Measurements from ENCODE around the gene RAC3.

RAC3 gene

GRCh38 chr17:82058855-82059249, 27.4 kb downstream of the RAC3 start:
- Histone ChIP-seq H3K4me3 (ENCODE audit: low read depth, low read length) (no peak overlapping the region), H3K4me1 (no peaks in the 10 kb centered on the region), H3K27me3 (no peaks in the 10 kb centered on the region), H3K9me3 (no peaks in the 10 kb centered on the region), H3K36me3 (peaks cover 94% of the 10 kb centered on the region)
- TF ChIP-seq CTCF (IDR thresholded peaks at IDR 0.05; ENCODE audit: low read depth, low read length) = no peak
- no peak for DNase-seq

- Histone ChIP-seq H3K27me3 (no peaks in the 10 kb centered on the region), H3K4me1 (no peaks in the 10 kb centered on the region), H3K4me3 (ENCODE audit: low read depth, low read length) (no peak overlapping the region), H3K36me3 (peaks cover 94% of the 10 kb centered on the region), H3K9me3 (no peaks in the 10 kb centered on the region)
- TF ChIP-seq CTCF (IDR thresholded peaks at IDR 0.05; ENCODE audit: low read depth, low read length) = no peak
- no peak for DNase-seq
These were observed 28.0 kb downstream of the RAC3 start for GRCh38 chr17:82059272-82060000.

- Histone ChIP-seq H3K4me1 (no peaks in the 10 kb centered on the region), H3K4me3 (ENCODE audit: low read depth, low read length) (no peak overlapping the region), H3K36me3 (peaks cover 90% of the 10 kb centered on the region), H3K27me3 (no peaks in the 10 kb centered on the region), H3K9me3 (no peaks in the 10 kb centered on the region)
- no peak for DNase-seq
- no peak for TF ChIP-seq CTCF (IDR thresholded peaks at IDR 0.05; ENCODE audit: low read depth, low read length)
These were observed 28.5 kb downstream of the RAC3 start for GRCh38 chr17:82060001-82060380.

GRCh38 chr17:82060614-82061013, 29.1 kb downstream of the RAC3 start:
- Histone ChIP-seq H3K36me3 (peaks cover 86% of the 10 kb centered on the region), H3K4me3 (ENCODE audit: low read depth, low read length) (no peak overlapping the region), H3K9me3 (no peaks in the 10 kb centered on the region), H3K4me1 (no peaks in the 10 kb centered on the region), H3K27me3 (no peaks in the 10 kb centered on the region)
- no peak for DNase-seq
- no peak for TF ChIP-seq CTCF (IDR thresholded peaks at IDR 0.05; ENCODE audit: low read depth, low read length)

GRCh38 chr17:82061047-82061925, 29.8 kb downstream of the RAC3 start:
- no peak for TF ChIP-seq CTCF (IDR thresholded peaks at IDR 0.05; ENCODE audit: low read depth, low read length)
- Histone ChIP-seq H3K27me3 (no peaks in the 10 kb centered on the region), H3K9me3 (no peaks in the 10 kb centered on the region), H3K4me1 (no peaks in the 10 kb centered on the region), H3K4me3 (ENCODE audit: low read depth, low read length) (no peak overlapping the region), H3K36me3 (peaks cover 79% of the 10 kb centered on the region)
- no peak for DNase-seq
